Upper lobe of left lung (tissue), 6 donors: Measurements from ENCODE around the gene APBB1IP. TPM values are rescaled to one million over a fixed set of nuclear protein-coding genes. Genes with fewer than 3 reads are reported as not detected.

ENCODE experiments used
- ATAC-seq, 2 donors: fragments of 200-7000 bp; cut with Tn5 transposase; one replicate each; pipeline ENCODE4 v1.9.1; 2022; ENCODE audit warnings: mild to moderate bottlenecking in 2 of 2, moderate library complexity in 2 of 2; ENCODE audit not compliant: low FRiP score in 2 of 2
- DNase-seq, 2 donors: peaks; one replicate each; pipeline ENCODE4 v3.0.0-alpha.2; 2019 to 2020
- H3K27ac ChIP-seq, 4 donors: fragments of 200-600 bp; sonication (generic); one replicate each; pipeline ENCODE4 v1.5.1; 2016 to 2019
- H3K27me3 ChIP-seq, 4 donors: fragments of 200-600 bp; sonication (generic); one replicate each; pipeline ENCODE4 v1.5.1; 2017 to 2019
- H3K36me3 ChIP-seq, 4 donors: fragments of 200-600 bp; sonication (generic); one replicate each; pipeline ENCODE4 v1.5.1; 2016 to 2019
- H3K4me1 ChIP-seq, 4 donors: fragments of 200-600 bp; sonication (generic); one replicate each; pipeline ENCODE4 v1.5.1; 2018 to 2019
- H3K4me3 ChIP-seq, 4 donors: fragments of 200-600 bp; sonication (generic); one replicate each; pipeline ENCODE4 v1.5.1; 2017 to 2019; ENCODE audit warnings: mild to moderate bottlenecking in 2 of 4, moderate library complexity in 1 of 4
- H3K9me3 ChIP-seq, 4 donors: fragments of 200-600 bp; sonication (generic); one replicate each; pipeline ENCODE4 v1.5.1; 2018 to 2019
- CTCF ChIP-seq, 6 experiments: fragments of 450-650 bp in 4 of 6; fragments of 200-600 bp in 2 of 6; sonication (generic) in 2 of 6; IDR thresholded peaks; one replicate each; pipeline ENCODE4 v1.5.1; 2016 to 2019; ENCODE audit warnings: antibody characterized with exemption in 6 of 6
- EP300 ChIP-seq, 4 donors: sonication (generic); formaldehyde crosslinking; IDR thresholded peaks; one replicate each; pipeline ENCODE4 v1.5.1; 2017; ENCODE audit warnings: antibody characterized with exemption in 4 of 4, control low read depth in 2 of 4
- POLR2A ChIP-seq, 4 donors: fragments of 450-650 bp; IDR thresholded peaks; one replicate each; pipeline ENCODE4 v1.5.1; 2016 to 2017; ENCODE audit warnings: antibody characterized with exemption in 4 of 4, mild to moderate bottlenecking in 2 of 4
- POLR2AphosphoS5 ChIP-seq, 2 donors: sonication (generic); formaldehyde crosslinking; IDR thresholded peaks; one replicate each; pipeline ENCODE4 v1.5.1; 2017; ENCODE audit warnings: antibody characterized with exemption in 2 of 2
- WGBS, 2 donors: methylation state at CpG; one replicate each; pipeline ENCODE4 v1.1.5; 2017 to 2018; 5-methylcytosine and 5-hydroxymethylcytosine counted together
- total RNA-seq, 6 donors: library from RNA; depleted of rRNA in 4 of 6; stranded (reverse); fragments of >200 nt in 4 of 6; gene quantifications; one replicate each; pipeline versions ENCODE4 v1.1.0 to v1.2.1, GENCODE V29; 2016 to 2021
- donor health status: DM: no; HTN: no; CAD: no; lungs with moderate emphysema.
- donor health status: DM: no; HTN: yes; CAD: no; lungs with severe emphysema.

The APBB1IP gene
- total RNA-seq, 6 donors from 2014 or later: 15.8 to 45.1 (median 31.3) TPM

- peak in 1 of 2 donors; percentile 35 for ATAC-seq
- no peak for DNase-seq
- H3K27ac ChIP-seq: peak overlapping the region; percentile 40 to 80 (median 65)
- no peak overlapping the region for H3K4me3 ChIP-seq
- TF ChIP-seq CTCF (IDR thresholded peaks at IDR 0.05) (no peak), POLR2AphosphoS5 (IDR thresholded peaks at IDR 0.05) (no peak), EP300 (IDR thresholded peaks at IDR 0.05) (no peak), POLR2A (IDR thresholded peaks at IDR 0.05) (no peak)
- WGBS, 2 donors: 74 to 87% methylated on average over 6 of the region's 6 CpGs
- H3K36me3 ChIP-seq: no peaks in the 10 kb centered on the region
- H3K27me3 ChIP-seq: no peaks in the 10 kb centered on the region
- peaks cover 4 to 26% (median 12%) of the 10 kb centered on the region in 4 donors for H3K4me1 ChIP-seq
- H3K9me3 ChIP-seq: no peaks in the 10 kb centered on the region
Measured at GRCh38 chr10:26479766-26480492, 41.8 kb downstream of the APBB1IP start.

GRCh38 chr10:26481315-26481692 is 43.2 kb downstream of the APBB1IP start:
- H3K9me3 ChIP-seq: no peaks in the 10 kb centered on the region
- ATAC-seq: no peak
- WGBS, 2 donors: 93 to 100% methylated on average over 2 of the region's 2 CpGs
- H3K4me3 ChIP-seq: no peak overlapping the region
- peaks cover 6 to 35% (median 19%) of the 10 kb centered on the region in 4 donors for H3K4me1 ChIP-seq
- no peaks in the 10 kb centered on the region for H3K27me3 ChIP-seq
- no peaks in the 10 kb centered on the region for H3K36me3 ChIP-seq
- H3K27ac ChIP-seq: peak overlapping the region; percentile 30 to 80 (median 65)
- DNase-seq: no peak
- no peak for TF ChIP-seq POLR2AphosphoS5 (IDR thresholded peaks at IDR 0.05)
- no peak for TF ChIP-seq POLR2A (IDR thresholded peaks at IDR 0.05)
- TF ChIP-seq EP300 (IDR thresholded peaks at IDR 0.05): no peak
- TF ChIP-seq CTCF (IDR thresholded peaks at IDR 0.05): no peak

- Histone ChIP-seq H3K36me3 (no peaks in the 10 kb centered on the region), H3K27ac (peak overlapping the region; percentile 47 to 80 (median 65)), H3K9me3 (no peaks in the 10 kb centered on the region), H3K4me1 (peaks cover 11 to 35% (median 25%) of the 10 kb centered on the region in 4 donors), H3K4me3 (no peak overlapping the region), H3K27me3 (no peaks in the 10 kb centered on the region)
- ATAC-seq (peak in 1 of 2 donors; percentile 35), DNase-seq (peak in 1 of 2 donors; percentile 57)
- WGBS, 2 donors: 47 to 68% methylated on average over 8 of the region's 8 CpGs
- TF ChIP-seq POLR2AphosphoS5 (IDR thresholded peaks at IDR 0.05): no peak
- no peak for TF ChIP-seq EP300 (IDR thresholded peaks at IDR 0.05)
- no peak for TF ChIP-seq POLR2A (IDR thresholded peaks at IDR 0.05)
- TF ChIP-seq CTCF (IDR thresholded peaks at IDR 0.05): no peak
Measured at GRCh38 chr10:26481914-26482550, 43.9 kb downstream of the APBB1IP start.

- no peak overlapping the region for H3K4me3 ChIP-seq
- WGBS, 2 donors: 82 to 93% methylated on average over 2 of the region's 2 CpGs
- ATAC-seq (no peak), DNase-seq (no peak)
- H3K4me1 ChIP-seq: peaks cover 11 to 32% (median 27%) of the 10 kb centered on the region in 4 donors
- peak overlapping the region in 1 of 4 donors; percentile 80 for H3K27ac ChIP-seq
- TF ChIP-seq CTCF (IDR thresholded peaks at IDR 0.05) (no peak), EP300 (IDR thresholded peaks at IDR 0.05) (no peak), POLR2A (IDR thresholded peaks at IDR 0.05) (no peak), POLR2AphosphoS5 (IDR thresholded peaks at IDR 0.05) (no peak)
- no peaks in the 10 kb centered on the region for H3K27me3 ChIP-seq
- no peaks in the 10 kb centered on the region for H3K36me3 ChIP-seq
- H3K9me3 ChIP-seq: no peaks in the 10 kb centered on the region
Measured at GRCh38 chr10:26483554-26483953, 45.4 kb downstream of the APBB1IP start.
